Endodermal cell (in vitro differentiated cells): Measurements from ENCODE around the gene BEAN1. TPM values are rescaled to one million over a fixed set of nuclear protein-coding genes. Genes with fewer than 3 reads are reported as not detected.

Experiments used
- DNase-seq: peaks from one replicate; pipeline ENCODE4 v3.0.0-alpha.2; 2017
- H3K27ac ChIP-seq: 2 replicates; pipeline ENCODE4 v1.5.1; 2013; ENCODE audit warnings: mild to moderate bottlenecking, low read depth, low read length, moderate library complexity
- H3K27me3 ChIP-seq: 2 replicates; pipeline ENCODE4 v1.6.1; 2013; ENCODE audit warnings: mild to moderate bottlenecking, low read length, moderate library complexity; ENCODE audit not compliant: insufficient read depth, control insufficient read depth, poor library complexity, severe bottlenecking
- H3K36me3 ChIP-seq: 2 replicates; pipeline ENCODE4 v1.7.0; 2013; ENCODE audit warnings: mild to moderate bottlenecking, low read length, moderate library complexity; ENCODE audit not compliant: control insufficient read depth, insufficient read depth
- H3K4me1 ChIP-seq: one replicate; pipeline ENCODE4 v1.7.0; 2013; ENCODE audit warnings: low read length; ENCODE audit not compliant: control insufficient read depth, insufficient read depth
- H3K4me3 ChIP-seq: 2 replicates; pipeline ENCODE4 v1.5.1; 2013; ENCODE audit warnings: mild to moderate bottlenecking, low read length, moderate library complexity
- H3K9ac ChIP-seq: 2 replicates; pipeline ENCODE4 v1.6.1; 2013; ENCODE audit warnings: mild to moderate bottlenecking, low read length, moderate library complexity; ENCODE audit not compliant: poor library complexity, severe bottlenecking; ENCODE audit errors: extremely low read depth
- H3K9me3 ChIP-seq: 2 replicates; pipeline ENCODE4 v1.6.1; 2013; ENCODE audit warnings: mild to moderate bottlenecking, low read length, moderate library complexity; ENCODE audit not compliant: control insufficient read depth
- H3K27ac Mint-ChIP-seq: 2 replicates; pipeline ENCODE4 v1.8.0; 2020; ENCODE audit warnings: mixed read lengths
- H3K27me3 Mint-ChIP-seq: 2 replicates; pipeline ENCODE4 v1.8.0; 2021; ENCODE audit warnings: mild to moderate bottlenecking, mixed read lengths; ENCODE audit not compliant: insufficient read depth
- H3K36me3 Mint-ChIP-seq: 2 replicates; pipeline ENCODE4 v1.8.0; 2020; ENCODE audit warnings: low read depth, mixed read lengths
- H3K4me1 Mint-ChIP-seq: 2 replicates; pipeline ENCODE4 v1.8.0; 2020; ENCODE audit warnings: mixed read lengths
- H3K4me3 Mint-ChIP-seq: 2 replicates; pipeline ENCODE4 v1.8.0; 2020; ENCODE audit warnings: mild to moderate bottlenecking, moderate library complexity, mixed read lengths
- H3K9me3 Mint-ChIP-seq: 2 replicates; pipeline ENCODE4 v1.8.0; 2020; ENCODE audit warnings: mild to moderate bottlenecking, mixed read lengths
- WGBS, 2 experiments: methylation state at CpG; one replicate each; pipeline versions ENCODE4 v1.1.5 to v1.1.7; 2013; ENCODE audit warnings: missing lambda C conversion rate in 2 of 2, mixed read lengths in 1 of 2; ENCODE audit not compliant: insufficient coverage in 1 of 2, insufficient read length in 1 of 2; 5-methylcytosine and 5-hydroxymethylcytosine counted together
- total RNA-seq, 2 donors: library from RNA; stranded (reverse); fragmentation: NEBNext Ultra II Directional in 1 of 2; extraction: Animal tissue kit (Norgen Biotek cat#: 25700) in 1 of 2; gene quantifications; 2 replicates in 1 of 2; 3 replicates in 1 of 2; pipeline ENCODE4 v1.2.1, GENCODE V29; 2021
- TF ChIP-seq, protein P1 (sequence below): fragments of 200-600 bp; sonication (generic); conservative IDR thresholded peaks from 2 replicates; pipeline ENCODE4 v1.5.0; 2021; ENCODE audit warnings: antibody characterized with exemption, mild to moderate bottlenecking

The BEAN1 gene
- total RNA-seq, 2 donors from 2014 or later = 0.18 TPM; not detected in 1

DNA sequence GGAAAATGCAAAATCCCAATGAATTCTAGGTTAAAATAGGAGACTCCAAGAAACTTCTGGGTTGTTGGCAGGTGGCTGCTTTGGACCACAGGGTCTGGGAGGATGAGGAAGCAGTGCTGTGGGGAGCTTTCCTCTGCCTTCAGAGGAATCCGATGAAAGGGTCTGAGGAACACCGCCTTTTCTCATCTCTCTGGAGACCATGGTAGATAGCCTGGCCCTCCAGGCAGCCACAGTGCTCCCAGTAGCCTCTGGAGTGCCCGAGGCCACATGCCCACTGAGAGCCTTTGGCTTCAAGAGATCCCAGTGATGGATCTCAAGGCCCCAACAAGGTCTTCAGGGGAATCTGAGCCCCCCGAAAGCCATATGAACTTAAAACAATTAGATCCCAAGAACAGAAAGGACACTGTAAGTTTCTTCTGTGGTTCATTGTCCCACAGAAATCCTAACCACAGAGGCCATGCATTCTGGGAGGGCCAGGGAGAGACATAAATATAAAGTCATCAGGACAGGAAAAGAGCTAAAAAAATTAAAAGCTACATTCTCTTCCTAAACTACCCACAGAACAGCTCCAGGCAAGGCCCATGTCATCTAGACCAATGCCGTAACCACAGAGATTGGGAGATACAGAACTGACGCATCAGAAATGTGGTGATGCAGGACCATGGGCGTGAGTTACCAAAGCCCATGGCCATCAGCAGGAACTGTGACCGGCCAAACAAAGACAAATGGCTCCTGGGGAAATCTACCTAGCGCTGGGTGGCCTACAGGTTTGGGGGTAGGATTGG is 98.5 kb downstream of the BEAN1 start:
- peaks cover 3% of the 10 kb centered on the region for H3K4me1 Mint-ChIP-seq
- Histone ChIP-seq H3K4me1 (no peaks in the 10 kb centered on the region), H3K36me3 (no peaks in the 10 kb centered on the region), H3K27ac (no peak overlapping the region), H3K27me3 (no peaks in the 10 kb centered on the region), H3K4me3 (no peak overlapping the region), H3K9ac (no peak overlapping the region), H3K9me3 (no peaks in the 10 kb centered on the region)
- no peak overlapping the region for H3K27ac Mint-ChIP-seq
- no peaks in the 10 kb centered on the region for H3K9me3 Mint-ChIP-seq
- TF ChIP-seq, protein P1, sequence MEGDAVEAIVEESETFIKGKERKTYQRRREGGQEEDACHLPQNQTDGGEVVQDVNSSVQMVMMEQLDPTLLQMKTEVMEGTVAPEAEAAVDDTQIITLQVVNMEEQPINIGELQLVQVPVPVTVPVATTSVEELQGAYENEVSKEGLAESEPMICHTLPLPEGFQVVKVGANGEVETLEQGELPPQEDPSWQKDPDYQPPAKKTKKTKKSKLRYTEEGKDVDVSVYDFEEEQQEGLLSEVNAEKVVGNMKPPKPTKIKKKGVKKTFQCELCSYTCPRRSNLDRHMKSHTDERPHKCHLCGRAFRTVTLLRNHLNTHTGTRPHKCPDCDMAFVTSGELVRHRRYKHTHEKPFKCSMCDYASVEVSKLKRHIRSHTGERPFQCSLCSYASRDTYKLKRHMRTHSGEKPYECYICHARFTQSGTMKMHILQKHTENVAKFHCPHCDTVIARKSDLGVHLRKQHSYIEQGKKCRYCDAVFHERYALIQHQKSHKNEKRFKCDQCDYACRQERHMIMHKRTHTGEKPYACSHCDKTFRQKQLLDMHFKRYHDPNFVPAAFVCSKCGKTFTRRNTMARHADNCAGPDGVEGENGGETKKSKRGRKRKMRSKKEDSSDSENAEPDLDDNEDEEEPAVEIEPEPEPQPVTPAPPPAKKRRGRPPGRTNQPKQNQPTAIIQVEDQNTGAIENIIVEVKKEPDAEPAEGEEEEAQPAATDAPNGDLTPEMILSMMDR = no peak
- WGBS, 2 experiments = 91 to 100% methylated on average over 5 to 9 of the region's 9 CpGs
- DNase-seq = no peak
- H3K27me3 Mint-ChIP-seq = no peaks in the 10 kb centered on the region
- no peak overlapping the region for H3K4me3 Mint-ChIP-seq
- peaks cover 22% of the 10 kb centered on the region for H3K36me3 Mint-ChIP-seq

GRCh38 chr16:66528294-66528693 is 101.2 kb downstream of the BEAN1 start:
- H3K27me3 ChIP-seq = no peaks in the 10 kb centered on the region
- no peaks in the 10 kb centered on the region for H3K4me1 ChIP-seq
- no peak overlapping the region for H3K4me3 Mint-ChIP-seq
- H3K36me3 ChIP-seq = no peaks in the 10 kb centered on the region
- no peak overlapping the region for H3K27ac Mint-ChIP-seq
- H3K9ac ChIP-seq = no peak overlapping the region
- no peak overlapping the region for H3K4me3 ChIP-seq
- no peaks in the 10 kb centered on the region for H3K9me3 Mint-ChIP-seq
- no peaks in the 10 kb centered on the region for H3K9me3 ChIP-seq
- peaks cover 3% of the 10 kb centered on the region for H3K4me1 Mint-ChIP-seq
- DNase-seq = peak; percentile 35
- H3K27me3 Mint-ChIP-seq = no peaks in the 10 kb centered on the region
- H3K27ac ChIP-seq = no peak overlapping the region
- TF ChIP-seq, protein P1 = no peak
- peaks cover 29% of the 10 kb centered on the region for H3K36me3 Mint-ChIP-seq
- WGBS, 2 experiments = 90 to 94% methylated on average over 5 of the region's 5 CpGs

- 85 to 93% methylated on average over 4 to 6 of the region's 6 CpGs for WGBS, 2 experiments
- H3K36me3 Mint-ChIP-seq = peaks cover 35% of the 10 kb centered on the region
Observed at GRCh38 chr16:66529475-66529874, 102.4 kb downstream of the BEAN1 start.

More at GRCh38 chr16:66529475-66529874, 102.4 kb downstream of the BEAN1 start:
- H3K27me3 ChIP-seq = no peaks in the 10 kb centered on the region
- H3K4me1 ChIP-seq = no peaks in the 10 kb centered on the region
- no peak for DNase-seq
- H3K27ac ChIP-seq = no peak overlapping the region
- H3K9me3 ChIP-seq = no peaks in the 10 kb centered on the region
- no peak overlapping the region for H3K4me3 Mint-ChIP-seq
- H3K27ac Mint-ChIP-seq = no peak overlapping the region
- H3K4me1 Mint-ChIP-seq = peaks cover 8% of the 10 kb centered on the region
- no peaks in the 10 kb centered on the region for H3K9me3 Mint-ChIP-seq
- H3K36me3 ChIP-seq = no peaks in the 10 kb centered on the region
- H3K27me3 Mint-ChIP-seq = no peaks in the 10 kb centered on the region
- no peak overlapping the region for H3K9ac ChIP-seq
- TF ChIP-seq, protein P1 = no peak
- H3K4me3 ChIP-seq = no peak overlapping the region

Other genes starting within 250 kb of the BEAN1 start
- under 1 TPM in 1 of 2 donors, not detected in 1; 0.18 TPM for gene CDH5, start 60.6 kb upstream of the BEAN1 start, total RNA-seq
- gene TK2, start 122.8 kb downstream of the BEAN1 start, total RNA-seq = 10 to 100 TPM in 1 of 2 donors, 1 to 10 TPM in 1; 7.9 to 11.5 TPM
- gene CKLF, start 125.3 kb downstream of the BEAN1 start, total RNA-seq = 10 to 100 TPM; 22.5 to 40.7 TPM
- 1 to 10 TPM; 3.8 to 5.3 TPM for gene CMTM1, start 139.1 kb downstream of the BEAN1 start, total RNA-seq
- gene CMTM2, start 152.2 kb downstream of the BEAN1 start, total RNA-seq = not detected
- 10 to 100 TPM; 44.2 to 48.5 TPM for gene CMTM3, start 177.4 kb downstream of the BEAN1 start, total RNA-seq